Stimulated activated CD4-positive, alpha-beta T cell treated with anti-CD3 and anti-CD28 coated beads, TNF-alpha, amount 100 ng/mL, for 1 hour (primary cell): Measurements from ENCODE around the gene NME7.

Source experiments
- DNase-seq, 3 donors: peaks; one replicate each; pipeline ENCODE4 v3.0.0-alpha.2; 2020; ENCODE audit warnings: low read depth in 3 of 3, low spot score in 1 of 3

The NME7 gene

DNA sequence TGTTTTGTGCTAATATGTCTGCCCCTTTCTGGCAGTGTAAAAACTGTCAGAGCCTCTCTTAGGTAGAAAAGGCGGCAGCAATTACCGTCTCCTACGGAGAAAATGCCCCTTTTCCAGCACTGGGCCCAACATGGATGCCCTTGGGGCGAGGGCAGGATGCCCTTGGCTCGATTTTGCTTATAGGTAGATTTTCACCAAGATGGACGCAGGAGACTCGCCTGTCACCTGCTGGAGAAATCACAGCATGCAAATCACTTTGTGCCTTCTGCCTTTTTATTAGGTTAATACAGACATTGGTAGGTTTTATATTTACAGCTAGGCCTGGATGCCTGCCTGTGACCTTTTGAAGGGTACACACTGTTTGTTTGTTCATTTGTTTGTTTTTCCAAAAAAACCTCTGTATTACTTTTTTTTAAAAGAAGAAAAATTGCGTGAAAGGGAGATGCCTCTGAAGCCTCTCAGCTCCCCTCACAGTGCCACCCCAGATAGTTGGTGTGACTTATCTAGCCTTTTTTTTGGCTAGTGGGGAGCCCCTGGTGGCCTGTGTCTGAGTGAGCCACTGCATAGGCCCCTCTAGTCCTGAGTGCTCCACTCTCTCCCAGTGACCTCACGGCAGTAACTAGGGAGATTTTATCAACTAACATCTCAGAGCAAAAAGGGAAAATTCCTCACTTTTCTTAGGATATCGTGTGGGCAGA lies 258.6 kb downstream of the NME7 start:
- no peak for DNase-seq

DNA sequence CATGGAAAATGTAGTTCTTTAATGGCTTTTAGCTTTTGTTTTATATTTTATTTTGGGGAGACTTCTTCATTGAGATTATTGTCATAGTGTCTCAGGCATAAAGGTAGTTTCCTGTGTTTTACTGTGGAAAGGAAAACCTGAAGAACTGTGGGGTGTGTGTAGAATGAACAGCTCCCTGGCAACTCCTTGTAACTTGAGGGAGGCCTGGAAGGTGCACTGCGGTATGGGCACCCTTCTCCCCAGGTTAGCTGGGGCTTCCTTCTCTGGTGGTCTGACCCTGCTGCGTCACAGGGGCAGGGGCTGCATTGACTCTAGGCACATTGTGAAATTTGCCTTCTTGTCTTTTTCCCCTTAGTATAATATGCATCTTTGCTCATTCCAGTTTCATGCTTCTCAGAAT lies 259.4 kb downstream of the NME7 start:
- DNase-seq = no peak

DNA sequence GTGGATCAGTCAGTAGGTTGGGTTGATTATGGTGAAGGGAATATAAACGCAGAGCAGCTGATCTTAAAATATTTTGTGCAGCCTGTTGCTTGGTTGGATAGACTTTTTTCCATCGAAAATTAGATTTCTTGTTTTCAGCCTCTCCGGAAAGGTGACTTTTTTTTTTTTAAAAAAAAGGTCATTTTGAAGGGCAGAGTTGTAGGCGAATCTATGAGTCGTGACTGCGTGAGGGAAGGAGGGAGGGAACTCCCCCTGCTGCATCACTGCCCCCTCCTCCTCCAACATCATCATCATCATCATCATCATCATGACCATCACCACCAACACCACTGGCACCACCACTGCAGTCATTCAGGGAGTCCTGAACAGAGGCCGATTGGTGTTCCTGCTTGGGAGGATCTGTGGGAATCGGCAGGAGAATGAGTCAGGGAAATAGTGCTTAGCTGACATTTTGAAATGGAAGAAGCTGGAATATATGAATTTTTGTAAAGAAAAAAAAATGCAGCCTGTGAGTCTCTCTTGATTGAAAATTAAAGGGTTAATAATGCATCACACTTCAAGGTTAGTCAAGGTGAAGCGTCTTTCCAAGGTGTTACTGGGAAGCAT lies 259.9 kb downstream of the NME7 start:
- DNase-seq = no peak

DNA sequence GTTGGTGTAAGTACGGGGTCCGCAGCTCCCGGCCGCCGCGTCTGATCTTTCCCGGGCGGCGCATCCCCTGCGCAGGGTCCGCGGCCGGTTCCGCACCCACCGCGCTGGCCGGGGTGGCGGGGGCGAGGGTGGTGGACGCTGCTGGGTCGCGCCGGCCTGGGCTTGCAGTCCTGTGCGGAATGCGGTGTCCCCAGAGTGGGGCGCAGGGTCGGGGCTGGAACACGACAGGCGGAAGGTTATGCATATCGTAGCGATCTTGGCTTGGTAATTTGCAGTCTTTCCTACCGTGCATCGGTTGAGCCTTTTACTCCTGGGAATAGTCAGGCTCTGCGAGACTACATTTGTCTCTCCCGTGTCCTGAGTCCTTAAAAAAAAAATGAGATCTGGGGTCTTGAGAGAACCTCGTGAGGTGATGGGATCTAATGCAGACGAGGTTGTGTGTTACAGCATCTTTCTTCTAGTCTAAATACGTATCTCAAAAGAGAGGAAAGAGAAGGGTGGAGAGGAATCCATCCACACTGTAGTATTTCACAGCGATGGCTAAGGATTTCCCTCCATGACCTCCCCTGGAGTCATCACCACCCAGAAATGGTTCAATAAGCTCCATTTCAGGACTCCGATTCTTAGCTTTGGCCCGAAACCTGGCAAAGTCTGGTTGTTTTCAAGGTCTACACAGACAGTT lies 260.5 kb downstream of the NME7 start:
- peak in 1 of 3 donors; percentile 10 for DNase-seq

DNA sequence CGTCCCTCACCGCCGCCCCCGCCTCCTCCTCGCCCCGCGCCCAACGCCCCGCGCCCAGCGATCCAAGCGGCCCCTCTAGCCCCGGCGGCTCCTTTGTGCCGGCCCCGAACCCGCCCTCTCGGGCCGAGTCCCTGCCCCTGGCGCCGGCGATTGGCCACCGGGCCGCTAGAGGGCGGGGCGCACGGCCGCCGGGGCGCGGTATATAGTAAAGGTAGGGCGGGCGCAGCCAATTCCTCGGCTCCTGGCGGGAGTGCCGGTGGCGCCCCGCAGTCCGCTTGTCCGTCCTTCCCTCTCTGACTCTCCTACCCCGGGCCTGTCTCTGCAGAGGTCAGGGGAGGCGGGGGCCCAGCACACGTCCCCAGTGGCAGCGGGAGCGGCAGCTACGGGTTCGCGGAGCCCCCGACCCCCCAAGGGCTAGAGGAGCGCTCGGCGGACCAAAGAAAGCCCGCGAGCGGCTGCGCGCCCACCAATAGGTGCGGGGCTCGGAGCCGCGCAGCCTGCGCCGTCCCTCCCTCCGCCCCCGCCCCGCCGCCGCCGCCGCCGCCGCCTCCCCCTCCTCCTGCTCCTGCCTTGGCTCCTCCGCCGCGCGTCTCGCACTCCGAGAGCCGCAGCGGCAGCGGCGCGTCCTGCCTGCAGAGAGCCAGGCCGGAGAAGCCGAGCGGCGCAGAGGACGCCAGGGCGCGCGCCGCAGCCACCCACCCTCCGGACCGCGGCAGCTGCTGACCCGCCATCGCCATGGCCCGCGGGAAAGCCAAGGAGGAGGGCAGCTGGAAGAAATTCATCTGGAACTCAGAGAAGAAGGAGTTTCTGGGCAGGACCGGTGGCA lies 261.3 kb downstream of the NME7 start, which contains the start of gene ATP1B1:
Gene ATP1B1, plus strand, starts transcription at position 596 of the 826 bp plus-strand sequence. Its CDS starts 140 bp downstream, at position 736.
- peak in 2 of 3 donors; percentile 58 to 79 for DNase-seq

DNA sequence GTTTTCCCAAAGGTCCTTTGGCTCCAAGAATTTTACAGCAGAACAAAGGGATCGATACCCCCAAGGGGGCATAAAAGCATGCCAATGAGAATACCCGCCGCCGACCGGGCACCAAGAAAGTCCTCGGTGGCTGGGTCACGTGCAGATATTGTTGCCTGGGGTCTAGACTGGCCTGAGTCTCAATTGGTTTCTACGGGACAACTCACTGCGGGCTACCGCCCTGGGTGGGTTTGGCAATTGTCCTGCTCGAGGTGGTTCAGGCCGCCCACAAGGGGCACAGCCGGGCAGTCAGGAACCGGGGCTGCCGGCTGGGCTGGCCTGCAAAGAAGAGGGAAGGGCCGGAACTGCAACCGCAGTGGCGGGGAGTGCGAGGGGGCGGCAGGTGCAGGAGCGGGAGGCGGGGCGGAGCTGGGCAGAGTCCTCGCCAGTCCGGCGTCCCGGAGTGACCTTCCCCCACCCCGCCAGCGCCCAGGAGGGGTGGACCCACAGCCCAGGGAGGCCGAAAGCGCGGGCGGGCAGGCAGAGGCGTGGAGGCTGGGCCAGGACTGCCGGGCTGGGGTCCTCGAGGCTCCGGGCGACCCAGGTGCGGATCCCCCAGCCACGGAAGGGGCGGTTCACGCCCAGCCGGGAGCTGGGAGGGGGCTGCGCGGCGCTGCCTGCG lies 262.0 kb downstream of the NME7 start:
- DNase-seq = peak in 1 of 3 donors; percentile 7

DNA sequence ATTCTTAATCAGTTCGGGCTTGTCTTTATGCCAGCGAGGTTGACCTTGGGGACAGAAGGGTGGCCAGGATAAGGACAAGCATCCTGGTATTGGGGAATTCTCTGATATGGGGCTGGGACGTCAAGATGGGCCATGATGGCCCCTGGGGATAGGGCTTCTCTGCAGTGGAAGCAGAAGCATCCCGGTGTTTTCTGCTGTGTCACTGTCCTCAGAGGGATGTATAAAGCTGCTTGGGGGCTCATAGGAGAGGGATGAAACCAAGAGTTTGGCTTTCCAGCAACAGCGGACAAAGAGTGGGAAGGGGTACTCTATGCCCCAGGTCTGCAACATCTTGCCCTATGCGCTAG lies 262.5 kb downstream of the NME7 start:
- DNase-seq = no peak

DNA sequence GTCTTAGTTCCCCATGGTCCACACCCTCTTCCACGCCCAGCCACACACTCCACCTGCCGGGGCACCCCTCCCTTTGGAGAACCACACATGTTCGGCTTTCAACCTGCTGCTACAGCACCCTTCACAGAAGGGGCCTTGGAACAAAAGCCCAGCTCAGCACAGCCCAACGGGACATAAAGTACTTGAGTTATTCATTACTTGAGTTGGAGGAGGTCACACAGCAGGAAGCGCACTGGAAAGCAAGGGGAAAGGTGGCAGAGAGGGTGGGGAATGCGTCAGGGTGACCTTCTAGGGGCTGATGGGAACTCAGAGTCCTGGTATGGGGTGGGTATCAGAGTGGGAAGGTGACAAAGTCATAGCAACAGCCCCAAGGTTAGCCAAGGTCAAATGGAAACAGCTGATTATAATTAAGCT lies 264.1 kb downstream of the NME7 start:
- DNase-seq = no peak

DNA sequence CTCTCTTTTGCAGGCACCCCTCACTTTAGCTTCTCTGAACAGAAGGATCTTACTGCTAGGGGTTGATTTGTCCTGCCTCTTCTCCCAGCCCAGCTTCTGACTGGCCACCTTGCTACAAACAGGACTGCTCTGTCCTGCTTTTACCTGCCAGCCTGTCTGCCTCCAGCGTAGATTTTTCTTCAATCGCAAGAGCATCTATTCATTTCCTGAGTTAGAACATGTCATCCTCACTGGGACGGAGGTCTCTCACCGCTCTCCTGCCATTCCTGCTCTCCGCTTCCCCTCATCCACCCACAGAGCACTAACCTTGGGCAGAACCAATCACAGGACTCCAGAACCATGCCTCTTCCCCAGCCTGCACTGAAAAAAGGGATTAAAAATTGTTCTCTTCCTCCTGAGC lies 264.6 kb downstream of the NME7 start:
- DNase-seq = no peak

DNA sequence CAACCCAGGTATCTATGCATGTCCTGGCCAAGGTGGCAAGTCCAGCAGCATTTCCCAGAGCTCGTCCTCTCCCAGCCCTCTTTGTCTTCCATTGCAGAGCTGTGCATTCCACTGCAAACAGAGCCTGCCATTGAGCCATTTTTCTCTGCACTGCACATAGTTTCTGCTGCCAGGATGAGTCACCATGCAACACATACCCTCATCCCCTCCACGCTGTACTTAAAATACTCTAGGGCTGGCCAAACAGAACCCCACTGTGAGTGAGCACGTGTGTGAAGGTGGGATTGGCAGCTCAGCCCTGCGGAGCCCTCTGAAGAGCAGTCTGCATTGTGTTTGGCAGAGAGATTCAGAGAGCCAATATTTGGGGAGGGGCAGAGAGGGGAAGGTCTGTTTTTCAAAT lies 265.0 kb downstream of the NME7 start:
- no peak for DNase-seq

DNA sequence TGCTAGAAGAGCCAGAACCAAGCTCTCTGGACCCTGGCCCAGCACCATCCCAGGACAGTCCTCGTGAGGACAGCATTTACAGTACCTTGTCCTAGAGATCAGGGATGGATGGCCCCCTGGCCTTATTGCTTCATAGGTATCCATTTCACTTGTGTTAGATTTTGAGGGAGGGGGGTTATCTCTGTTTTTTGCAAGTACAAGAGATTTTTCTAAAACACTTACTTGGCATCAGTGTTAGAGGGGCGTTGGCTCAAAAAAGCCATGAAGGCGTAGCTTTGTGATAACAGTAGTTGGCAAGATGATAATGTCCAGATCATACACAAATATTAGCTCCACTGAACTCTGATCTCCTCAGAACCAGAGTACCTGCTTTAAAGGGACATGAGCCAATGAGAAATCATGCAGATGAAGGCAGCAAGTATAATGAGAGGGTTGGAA lies 266.9 kb downstream of the NME7 start:
- no peak for DNase-seq

DNA sequence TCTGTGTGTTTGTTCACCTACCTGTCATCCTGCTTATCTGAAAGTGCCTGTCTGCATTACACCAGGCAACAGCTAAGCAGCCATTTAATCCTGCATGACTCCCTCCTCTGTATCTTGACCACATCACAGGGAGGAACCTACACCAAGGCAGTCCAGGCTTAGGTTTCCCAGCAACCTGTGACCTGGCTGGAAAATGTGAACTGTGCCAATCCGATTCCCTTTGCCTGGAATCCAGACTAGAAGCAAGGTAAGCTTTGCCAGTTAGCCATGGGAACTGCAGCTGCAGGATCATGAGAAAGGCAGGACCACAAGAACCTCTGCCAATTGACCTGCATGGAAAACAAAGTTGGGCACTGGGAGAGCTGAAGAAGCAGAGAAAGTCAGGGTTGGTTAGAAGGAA lies 267.4 kb downstream of the NME7 start:
- no peak for DNase-seq

DNA sequence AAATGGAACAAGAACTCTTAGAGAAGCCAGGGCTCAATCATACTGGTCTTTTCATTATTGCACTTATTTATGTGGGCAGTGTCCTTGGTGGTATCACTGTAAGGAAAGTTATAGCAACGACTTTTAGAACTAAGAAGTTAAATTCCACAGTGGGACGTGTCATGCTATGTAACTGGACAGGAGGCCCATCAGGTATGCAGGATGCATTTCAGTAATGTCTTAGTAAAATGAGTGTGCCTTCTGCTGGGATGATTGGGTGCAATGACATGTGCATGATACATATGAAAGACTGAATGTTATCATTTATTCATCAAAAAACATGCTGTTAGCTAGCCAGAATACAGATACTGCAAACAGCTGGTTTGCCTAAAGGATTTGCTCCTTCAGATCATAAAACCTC lies 268.0 kb downstream of the NME7 start:
- no peak for DNase-seq

DNA sequence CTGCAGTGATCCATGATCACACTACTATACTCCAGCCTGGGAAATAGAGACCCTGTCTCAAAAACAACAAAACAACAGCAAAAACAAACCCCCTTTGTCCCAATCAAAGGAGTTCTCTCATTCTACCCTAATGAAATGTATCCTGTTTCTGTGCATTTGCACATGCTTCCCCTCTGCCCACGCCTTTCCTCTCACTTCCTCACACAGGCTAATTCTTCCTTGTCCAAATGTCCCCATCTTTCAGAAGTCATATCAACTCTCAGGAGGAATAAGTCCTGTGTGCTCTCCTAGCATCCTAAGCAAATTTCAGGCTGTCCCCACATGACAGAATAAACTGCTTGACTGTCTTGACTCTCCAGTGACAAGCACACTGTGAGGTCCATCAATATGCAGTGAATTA lies 269.2 kb downstream of the NME7 start:
- DNase-seq = no peak

DNA sequence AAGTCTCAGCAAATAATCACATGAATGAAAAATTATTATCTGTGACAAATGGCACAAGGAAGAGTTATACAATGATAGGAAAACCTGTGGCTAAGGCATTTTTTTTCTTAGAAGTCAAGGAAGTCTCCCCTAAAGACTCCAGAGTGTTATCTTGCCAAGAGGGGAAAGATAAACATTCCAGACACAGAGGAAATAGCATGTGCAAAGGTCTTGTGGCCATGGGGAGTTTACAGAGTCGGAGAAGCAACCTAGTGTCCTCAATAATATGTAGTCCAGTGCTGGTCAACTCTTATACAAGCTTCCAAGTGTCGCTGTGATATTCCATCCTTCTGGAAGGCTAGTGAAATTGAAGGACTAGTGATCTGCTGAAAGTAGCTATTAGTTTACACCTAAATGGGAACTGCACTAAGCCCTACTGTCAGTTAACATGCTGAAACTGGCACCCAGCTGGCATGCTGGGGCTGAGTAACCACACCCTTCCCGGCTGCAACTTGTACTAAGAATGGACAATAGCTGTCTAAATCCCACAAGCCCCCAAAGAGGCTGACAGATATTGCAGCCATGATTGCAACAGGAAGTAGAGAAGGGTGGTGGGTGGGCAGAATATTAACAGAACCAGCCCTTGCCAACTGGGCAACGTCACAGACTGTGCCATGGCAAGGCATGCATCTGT lies 272.6 kb downstream of the NME7 start:
- no peak for DNase-seq

DNA sequence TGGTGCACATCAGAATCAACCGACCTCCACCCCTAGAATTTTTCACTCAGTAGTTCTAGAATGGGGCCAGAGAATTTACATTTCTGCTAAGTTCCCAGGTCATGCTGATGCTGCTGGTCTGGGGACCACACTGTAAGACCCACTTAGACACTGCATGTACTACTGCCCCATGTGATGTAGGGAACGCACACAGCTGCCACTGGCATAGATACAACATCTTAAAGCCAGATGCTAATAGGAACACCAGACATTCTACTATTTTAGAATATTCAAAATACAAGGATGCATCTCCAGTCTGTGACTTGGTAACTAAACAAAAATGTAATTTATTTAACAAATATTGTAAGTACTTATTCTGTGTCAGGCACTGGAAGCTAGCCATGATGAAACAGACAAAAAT lies 275.2 kb downstream of the NME7 start:
- no peak for DNase-seq

DNA sequence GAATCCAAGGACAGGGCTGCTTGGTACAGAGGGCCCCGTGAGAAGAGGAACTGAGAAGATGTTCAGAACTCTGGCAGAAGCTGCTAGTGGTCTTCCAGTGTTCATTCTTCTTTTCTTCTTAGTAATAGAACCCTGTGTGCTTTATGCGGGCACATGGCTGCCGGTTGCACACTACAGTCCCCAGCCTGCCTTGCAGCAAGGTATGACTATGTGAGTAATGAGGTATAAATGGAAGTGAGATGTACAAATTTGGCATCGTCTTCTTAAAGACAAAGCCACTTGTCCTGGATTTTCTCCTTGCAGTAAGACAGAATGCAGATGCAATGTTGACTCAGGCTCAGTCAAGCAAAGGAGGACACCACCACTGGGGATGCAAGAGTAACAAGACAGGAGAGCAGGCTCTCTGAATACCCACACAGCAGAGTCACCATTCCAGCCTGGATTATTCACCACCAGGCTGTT lies 276.1 kb downstream of the NME7 start:
- DNase-seq = no peak

DNA sequence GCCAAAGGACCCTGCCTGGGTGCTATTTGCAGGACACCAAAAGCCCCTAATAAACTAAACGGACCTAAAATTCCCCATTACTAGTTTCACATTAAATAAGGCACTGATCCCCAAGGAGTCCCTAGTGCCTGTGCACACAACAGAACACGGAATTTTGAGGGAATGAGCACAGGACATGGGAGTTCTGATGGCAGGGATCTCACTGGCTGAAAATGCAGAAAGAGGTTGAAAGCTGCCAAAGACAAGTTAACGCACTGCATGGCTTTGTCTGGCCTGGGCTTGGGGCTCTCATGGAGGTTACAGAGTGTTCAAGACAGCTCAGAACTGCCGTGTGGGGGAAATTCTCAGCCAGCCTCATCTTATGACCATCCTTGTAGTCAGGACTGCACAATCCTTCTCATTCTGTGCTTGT lies 276.7 kb downstream of the NME7 start:
- no peak for DNase-seq

DNA sequence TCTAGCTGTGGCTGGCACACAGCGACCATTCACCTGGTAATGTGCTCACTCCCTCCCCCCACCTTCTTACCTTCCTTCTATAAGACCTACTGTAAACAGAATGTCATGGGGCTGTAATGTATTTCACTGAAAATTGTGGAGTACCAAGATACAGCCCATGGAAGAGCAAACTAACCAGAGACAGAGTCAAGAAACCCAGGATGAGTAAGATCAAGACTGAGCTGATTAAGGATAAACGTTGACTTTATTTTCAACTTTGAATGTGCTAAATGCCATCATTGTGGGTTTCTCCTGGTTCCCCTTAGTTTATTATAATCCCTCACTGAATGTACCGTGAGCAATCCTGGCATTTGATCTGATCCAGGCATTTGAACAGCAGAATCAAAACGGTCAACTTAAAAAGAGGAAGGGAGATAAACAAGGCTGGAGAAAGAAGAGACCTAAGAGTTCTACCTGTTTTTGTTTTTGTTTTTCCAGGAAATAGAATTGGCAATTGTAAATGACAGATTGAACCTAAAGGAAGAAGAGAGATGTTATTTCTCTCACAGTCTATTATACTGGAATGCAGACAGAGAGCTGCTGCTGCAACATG lies 277.2 kb downstream of the NME7 start:
- no peak for DNase-seq

DNA sequence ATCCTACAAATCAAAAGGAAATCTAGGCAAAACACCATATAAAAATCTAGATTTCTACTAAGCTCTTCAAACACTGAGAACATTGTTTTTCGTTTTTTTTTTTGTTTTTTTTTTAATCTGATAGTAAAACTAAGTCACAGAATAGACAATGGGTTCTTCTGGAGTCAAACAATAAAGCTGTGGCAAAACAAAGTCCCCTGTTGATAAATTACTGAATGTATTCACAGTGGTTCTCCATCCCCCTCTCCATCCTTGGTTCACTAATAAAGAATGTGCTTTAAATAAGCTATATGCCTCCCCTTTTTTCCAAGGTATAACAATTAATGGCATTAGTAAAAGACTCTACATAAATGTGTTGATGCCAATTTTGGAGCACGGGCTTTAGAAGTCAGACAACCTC lies 277.8 kb downstream of the NME7 start:
- no peak for DNase-seq
